ENCODE results near the gene MYLK2.

The MYLK2 gene

DNA sequence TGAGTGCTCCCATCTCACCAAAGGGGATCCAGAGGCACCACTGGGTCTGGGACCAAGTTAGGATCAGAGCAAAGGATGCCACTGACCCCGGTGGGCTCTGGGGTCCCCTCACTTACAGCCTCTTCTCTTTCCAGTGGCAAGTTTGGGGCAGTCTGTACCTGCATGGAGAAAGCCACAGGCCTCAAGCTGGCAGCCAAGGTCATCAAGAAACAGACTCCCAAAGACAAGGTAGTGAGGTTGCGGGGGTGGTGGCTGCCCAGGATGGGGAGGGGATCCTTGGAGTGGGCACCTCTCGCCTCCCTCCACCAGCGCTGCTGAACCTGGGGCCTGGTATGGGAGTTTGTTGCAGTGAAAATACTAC lies 4.9 kb downstream of the MYLK2 start:
- H3K4me1 ChIP-seq (ENCODE audit: control insufficient read depth, low read length), result peaks cover 6% of the 10 kb centered on the region; the same call in 1 of the 2 replicates
- no peaks in the 10 kb centered on the region for H3K79me2 ChIP-seq (ENCODE audit: control insufficient read depth, low read length)
- H3K4me2 ChIP-seq (ENCODE audit: low read length), result no peak overlapping the region
- no peak for TF ChIP-seq EZH2phosphoT487 (IDR thresholded peaks at IDR 0.05; ENCODE audit: borderline replicate concordance, low read length)
- TF ChIP-seq, protein P1, sequence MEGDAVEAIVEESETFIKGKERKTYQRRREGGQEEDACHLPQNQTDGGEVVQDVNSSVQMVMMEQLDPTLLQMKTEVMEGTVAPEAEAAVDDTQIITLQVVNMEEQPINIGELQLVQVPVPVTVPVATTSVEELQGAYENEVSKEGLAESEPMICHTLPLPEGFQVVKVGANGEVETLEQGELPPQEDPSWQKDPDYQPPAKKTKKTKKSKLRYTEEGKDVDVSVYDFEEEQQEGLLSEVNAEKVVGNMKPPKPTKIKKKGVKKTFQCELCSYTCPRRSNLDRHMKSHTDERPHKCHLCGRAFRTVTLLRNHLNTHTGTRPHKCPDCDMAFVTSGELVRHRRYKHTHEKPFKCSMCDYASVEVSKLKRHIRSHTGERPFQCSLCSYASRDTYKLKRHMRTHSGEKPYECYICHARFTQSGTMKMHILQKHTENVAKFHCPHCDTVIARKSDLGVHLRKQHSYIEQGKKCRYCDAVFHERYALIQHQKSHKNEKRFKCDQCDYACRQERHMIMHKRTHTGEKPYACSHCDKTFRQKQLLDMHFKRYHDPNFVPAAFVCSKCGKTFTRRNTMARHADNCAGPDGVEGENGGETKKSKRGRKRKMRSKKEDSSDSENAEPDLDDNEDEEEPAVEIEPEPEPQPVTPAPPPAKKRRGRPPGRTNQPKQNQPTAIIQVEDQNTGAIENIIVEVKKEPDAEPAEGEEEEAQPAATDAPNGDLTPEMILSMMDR (IDR thresholded peaks at IDR 0.05; ENCODE audit: low read depth, low read length, poor library complexity, severe bottlenecking), result no peak
- no peak overlapping the region for H3K27ac ChIP-seq (ENCODE audit: low read depth, low read length)
- no peaks in the 10 kb centered on the region for H3K9me2 ChIP-seq (replicated peaks; ENCODE audit: control insufficient read depth, low read length)
- no peaks in the 10 kb centered on the region for H3K36me3 ChIP-seq (ENCODE audit: control insufficient read depth, low read length)
- H4K20me1 ChIP-seq (ENCODE audit: control insufficient read depth, insufficient read depth, low read depth, low read length), result no peaks in the 10 kb centered on the region; the same call in 1 of the 2 replicates
- H3F3A ChIP-seq (ENCODE audit: control insufficient read depth, insufficient read depth), result no peaks in the 10 kb centered on the region
- H3K4me3 ChIP-seq (ENCODE audit: low read length), result no peak overlapping the region
- no peaks in the 10 kb centered on the region for H3K9me3 ChIP-seq (ENCODE audit: control insufficient read depth, insufficient read depth, low read length)
- no peaks in the 10 kb centered on the region for H3K27me3 ChIP-seq (ENCODE audit: control insufficient read depth, low read length)

DNA sequence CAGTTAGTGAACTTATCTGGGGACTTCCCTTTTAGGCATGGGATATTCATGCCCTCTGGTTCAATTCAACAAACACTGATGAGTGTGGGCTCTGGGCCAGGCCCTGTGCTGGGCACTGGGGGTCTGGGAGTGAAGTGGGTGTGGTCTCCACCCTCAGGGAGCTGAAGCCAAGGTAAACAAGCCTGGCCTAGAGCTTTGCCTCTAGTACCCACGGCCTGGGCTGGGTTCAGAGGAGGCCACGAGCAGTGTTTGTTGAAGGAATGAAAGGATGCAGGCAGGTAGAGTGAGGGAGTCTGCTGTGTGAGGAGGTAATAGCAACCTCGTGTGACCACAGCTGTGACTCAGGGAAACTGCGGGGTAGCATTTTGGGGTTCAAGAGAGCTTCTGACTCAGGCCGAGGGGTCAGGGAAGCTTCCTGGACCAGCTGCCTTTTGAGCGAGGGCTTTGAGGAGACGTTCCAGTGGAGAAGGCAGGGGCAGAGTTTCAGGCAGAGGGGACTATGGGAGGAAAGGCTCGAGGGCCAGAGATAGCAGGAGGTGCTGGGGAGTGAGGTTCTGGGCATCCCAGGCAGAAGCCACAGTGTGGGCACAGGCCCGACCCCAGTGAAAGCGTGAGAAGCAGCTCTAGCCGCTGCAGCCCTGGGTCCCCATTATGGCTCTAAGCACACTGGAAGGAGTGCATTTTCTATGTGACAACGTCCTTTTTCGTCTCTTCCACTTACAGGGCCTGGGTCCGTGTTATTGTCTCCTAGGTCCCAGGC lies 5.6 kb downstream of the MYLK2 start:
- H3K4me2 ChIP-seq (ENCODE audit: low read length), result no peak overlapping the region

DNA sequence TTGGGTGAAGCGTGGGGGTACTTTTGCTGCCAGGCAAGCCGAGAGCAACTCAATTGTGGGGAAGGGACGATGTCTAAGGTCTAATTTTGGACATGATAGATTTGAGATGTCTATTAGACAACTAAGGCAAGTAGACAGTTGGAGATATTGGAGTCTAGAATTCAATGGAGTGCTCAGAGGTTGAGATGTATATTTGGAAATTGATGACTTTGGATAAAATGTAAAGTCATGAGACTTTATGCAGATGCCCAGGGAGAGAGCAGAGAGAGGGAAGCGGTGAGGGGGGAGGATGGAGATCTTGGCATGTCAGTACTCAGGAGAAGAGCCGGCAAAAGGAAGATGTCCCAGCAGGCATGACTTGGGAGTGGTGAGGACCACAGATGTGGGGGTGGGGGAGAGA lies 6.9 kb downstream of the MYLK2 start:
- no peaks in the 10 kb centered on the region for H3F3A ChIP-seq (ENCODE audit: control insufficient read depth, insufficient read depth)
- no peaks in the 10 kb centered on the region for H3K27me3 ChIP-seq (ENCODE audit: control insufficient read depth, low read length)
- H3K9me3 ChIP-seq (ENCODE audit: control insufficient read depth, insufficient read depth, low read length), result no peaks in the 10 kb centered on the region
- TF ChIP-seq EZH2phosphoT487 (IDR thresholded peaks at IDR 0.05; ENCODE audit: borderline replicate concordance, low read length), result no peak
- TF ChIP-seq, protein P1 (IDR thresholded peaks at IDR 0.05; ENCODE audit: low read depth, low read length, poor library complexity, severe bottlenecking), result no peak
- H3K4me1 ChIP-seq (ENCODE audit: control insufficient read depth, low read length), result peaks cover 6% of the 10 kb centered on the region; the same call in 1 of the 2 replicates
- H3K79me2 ChIP-seq (ENCODE audit: control insufficient read depth, low read length), result no peaks in the 10 kb centered on the region
- H3K4me2 ChIP-seq (ENCODE audit: low read length), result no peak overlapping the region
- H3K36me3 ChIP-seq (ENCODE audit: control insufficient read depth, low read length), result no peaks in the 10 kb centered on the region
- H3K9me2 ChIP-seq (replicated peaks; ENCODE audit: control insufficient read depth, low read length), result no peaks in the 10 kb centered on the region
- no peaks in the 10 kb centered on the region; the same call in 1 of the 2 replicates for H4K20me1 ChIP-seq (ENCODE audit: control insufficient read depth, insufficient read depth, low read depth, low read length)
- no peak overlapping the region for H3K27ac ChIP-seq (ENCODE audit: low read depth, low read length)
- H3K4me3 ChIP-seq (ENCODE audit: low read length), result no peak overlapping the region

More for the DNA sequence above, 5.6 kb downstream of the MYLK2 start:
- TF ChIP-seq EZH2phosphoT487 (IDR thresholded peaks at IDR 0.05; ENCODE audit: borderline replicate concordance, low read length), result no peak
- TF ChIP-seq, protein P1 (IDR thresholded peaks at IDR 0.05; ENCODE audit: low read depth, low read length, poor library complexity, severe bottlenecking), result no peak
- Histone ChIP-seq H3K27ac (ENCODE audit: low read depth, low read length) (no peak overlapping the region), H3K9me3 (ENCODE audit: control insufficient read depth, insufficient read depth, low read length) (no peaks in the 10 kb centered on the region), H3K79me2 (ENCODE audit: control insufficient read depth, low read length) (no peaks in the 10 kb centered on the region), H3K27me3 (ENCODE audit: control insufficient read depth, low read length) (no peaks in the 10 kb centered on the region), H3K4me3 (ENCODE audit: low read length) (no peak overlapping the region), H3K36me3 (ENCODE audit: control insufficient read depth, low read length) (no peaks in the 10 kb centered on the region), H4K20me1 (ENCODE audit: control insufficient read depth, insufficient read depth, low read depth, low read length) (no peaks in the 10 kb centered on the region; the same call in 1 of the 2 replicates), H3K9me2 (replicated peaks; ENCODE audit: control insufficient read depth, low read length) (no peaks in the 10 kb centered on the region), H3F3A (ENCODE audit: control insufficient read depth, insufficient read depth) (no peaks in the 10 kb centered on the region), H3K4me1 (ENCODE audit: control insufficient read depth, low read length) (peaks cover 6% of the 10 kb centered on the region; the same call in 1 of the 2 replicates)

Measured in DOHH2 (cell line).